KMS-11 (cell line): ENCODE results near the gene RAI14.

Experiments
- H2AFZ ChIP-seq: fragments of 200-600 bp; sonication (generic); 2 replicates; pipeline ENCODE4 v1.6.1; 2016; ENCODE audit warnings: antibody characterized with exemption, mixed run types, low read depth
- H3K27ac ChIP-seq: fragments of 200-600 bp; sonication (generic); 2 replicates; pipeline ENCODE4 v1.6.1; 2016; ENCODE audit warnings: mild to moderate bottlenecking, mixed run types
- H3K27me3 ChIP-seq: fragments of 200-600 bp; sonication (generic); 2 replicates; pipeline ENCODE4 v1.6.1; 2017; ENCODE audit warnings: mild to moderate bottlenecking, low read depth, mixed run types, moderate library complexity; ENCODE audit not compliant: insufficient read depth
- H3K36me3 ChIP-seq: fragments of 200-600 bp; sonication (generic); 2 replicates; pipeline ENCODE4 v1.6.1; 2017; ENCODE audit warnings: mild to moderate bottlenecking, mixed run types; ENCODE audit not compliant: insufficient read depth
- H3K4me1 ChIP-seq: fragments of 200-600 bp; sonication (generic); 2 replicates; pipeline ENCODE4 v1.6.1; 2016; ENCODE audit warnings: mild to moderate bottlenecking, low read depth, mixed run types; ENCODE audit not compliant: poor library complexity, severe bottlenecking
- H3K4me2 ChIP-seq: fragments of 200-600 bp; sonication (generic); 2 replicates; pipeline ENCODE4 v1.7.0; 2016; ENCODE audit warnings: mild to moderate bottlenecking, mixed run types
- H3K4me3 ChIP-seq: fragments of 200-600 bp; sonication (generic); IDR thresholded peaks from 2 replicates; pipeline ENCODE4 v1.6.1; 2017; ENCODE audit warnings: low read depth, low read length, mixed read lengths; ENCODE audit not compliant: insufficient read depth
- H3K79me2 ChIP-seq: fragments of 200-600 bp; sonication (generic); 2 replicates; pipeline ENCODE4 v1.6.1; 2016; ENCODE audit warnings: low read depth, mixed run types; ENCODE audit not compliant: insufficient read depth
- H3K9ac ChIP-seq: fragments of 200-600 bp; sonication (generic); 2 replicates; pipeline ENCODE4 v1.6.1; 2016; ENCODE audit warnings: mild to moderate bottlenecking, mixed run types
- H4K20me1 ChIP-seq: fragments of 200-600 bp; sonication (generic); 2 replicates; pipeline ENCODE4 v1.6.1; 2016; ENCODE audit warnings: mild to moderate bottlenecking, mixed run types; ENCODE audit not compliant: insufficient read depth
- CTCF ChIP-seq: fragments of 200-600 bp; sonication (generic); conservative IDR thresholded peaks from 2 replicates; pipeline ENCODE4 v1.6.1; 2017; ENCODE audit warnings: low read depth, mild to moderate bottlenecking, antibody characterized with exemption, low read length, moderate library complexity, mixed read lengths

Gene RAI14

GRCh38 chr5:34610546-34610945, 45.6 kb upstream of the RAI14 start:
- Histone ChIP-seq H3K4me2 (no peak overlapping the region), H3K27ac (no peak overlapping the region)

GRCh38 chr5:34611464-34612415, 44.4 kb upstream of the RAI14 start:
- H3K27ac ChIP-seq: no peak overlapping the region
- H3K9ac ChIP-seq: no peak overlapping the region
- TF ChIP-seq CTCF: no peak

More at GRCh38 chr5:34610546-34610945, 45.6 kb upstream of the RAI14 start:
- TF ChIP-seq CTCF: no peak
- H2AFZ ChIP-seq: no peak overlapping the region
- H3K4me1 ChIP-seq: no peaks in the 10 kb centered on the region
- no peak overlapping the region for H3K9ac ChIP-seq
- no peaks in the 10 kb centered on the region for H3K36me3 ChIP-seq
- H4K20me1 ChIP-seq: no peaks in the 10 kb centered on the region
- no peaks in the 10 kb centered on the region for H3K27me3 ChIP-seq
- no peak overlapping the region for H3K4me3 ChIP-seq
- H3K79me2 ChIP-seq: no peaks in the 10 kb centered on the region

GRCh38 chr5:34616651-34617050, 39.5 kb upstream of the RAI14 start:
- no peak overlapping the region for H3K4me2 ChIP-seq
- H3K79me2 ChIP-seq: no peaks in the 10 kb centered on the region
- no peaks in the 10 kb centered on the region for H3K4me1 ChIP-seq
- H3K4me3 ChIP-seq: no peak overlapping the region
- no peak overlapping the region for H3K9ac ChIP-seq
- H2AFZ ChIP-seq: no peak overlapping the region
- H3K27me3 ChIP-seq: no peaks in the 10 kb centered on the region
- no peaks in the 10 kb centered on the region for H3K36me3 ChIP-seq
- TF ChIP-seq CTCF: no peak
- no peaks in the 10 kb centered on the region for H4K20me1 ChIP-seq
- no peak overlapping the region for H3K27ac ChIP-seq

More at GRCh38 chr5:34611464-34612415, 44.4 kb upstream of the RAI14 start:
- H3K4me1 ChIP-seq: no peaks in the 10 kb centered on the region
- no peaks in the 10 kb centered on the region for H3K27me3 ChIP-seq
- H4K20me1 ChIP-seq: no peaks in the 10 kb centered on the region
- no peak overlapping the region for H3K4me2 ChIP-seq
- H3K4me3 ChIP-seq: no peak overlapping the region
- no peaks in the 10 kb centered on the region for H3K79me2 ChIP-seq
- no peaks in the 10 kb centered on the region for H3K36me3 ChIP-seq
- H2AFZ ChIP-seq: no peak overlapping the region

- H3K36me3 ChIP-seq: no peaks in the 10 kb centered on the region
- H3K4me2 ChIP-seq: no peak overlapping the region
- H4K20me1 ChIP-seq: no peaks in the 10 kb centered on the region
- no peak overlapping the region for H3K9ac ChIP-seq
- no peaks in the 10 kb centered on the region for H3K27me3 ChIP-seq
- H2AFZ ChIP-seq: no peak overlapping the region
- no peaks in the 10 kb centered on the region for H3K79me2 ChIP-seq
- no peak for TF ChIP-seq CTCF
- H3K4me3 ChIP-seq: no peak overlapping the region
- H3K27ac ChIP-seq: no peak overlapping the region
- H3K4me1 ChIP-seq: no peaks in the 10 kb centered on the region
These were observed 37.6 kb upstream of the RAI14 start for GRCh38 chr5:34618371-34619065.
